Transverse colon (tissue), 4 donors: ENCODE data around the gene FAM168B. TPM values are rescaled to one million over a fixed set of nuclear protein-coding genes. Genes with fewer than 3 reads are reported as not detected.

ENCODE experiments used
- DNase-seq: peaks from one replicate; pipeline ENCODE4 v3.0.0-alpha.2; 2019
- H3K27ac ChIP-seq, 4 donors: fragments of 200-600 bp; sonication (generic); 2 replicates each; pipeline ENCODE4 v1.5.1; 2016 to 2018; ENCODE audit warnings: inconsistent platforms in 4 of 4
- H3K27me3 ChIP-seq: fragments of 200-600 bp; sonication (generic); 2 replicates; pipeline ENCODE4 v1.5.1; 2017; ENCODE audit warnings: inconsistent platforms
- H3K36me3 ChIP-seq, 4 donors: fragments of 200-600 bp; sonication (generic); 2 replicates each; pipeline ENCODE4 v1.5.1; 2017 to 2019; ENCODE audit warnings: inconsistent platforms in 4 of 4
- H3K4me1 ChIP-seq, 4 donors: fragments of 200-600 bp; sonication (generic); 2 replicates each; pipeline ENCODE4 v1.5.1; 2017 to 2020; ENCODE audit warnings: inconsistent platforms in 4 of 4
- H3K4me3 ChIP-seq, 4 donors: fragments of 200-600 bp; sonication (generic); 1 replicate in 1 of 4; 2 replicates in 3 of 4; pipeline versions ENCODE4 v1.5.1 to v1.6.1; 2017 to 2019; ENCODE audit warnings: inconsistent platforms in 4 of 4
- H3K9me3 ChIP-seq, 2 donors: fragments of 200-600 bp; sonication (generic); 2 replicates each; pipeline ENCODE4 v1.5.1; 2017 to 2019; ENCODE audit warnings: inconsistent platforms in 2 of 2
- CTCF ChIP-seq, 5 experiments: fragments of 200-600 bp in 3 of 5; fragments of 450-650 bp in 2 of 5; sonication (generic) in 3 of 5; IDR thresholded peaks; 1 replicate in 2 of 5; 2 replicates in 3 of 5; pipeline ENCODE4 v1.5.1; 2016 to 2017; ENCODE audit warnings: antibody characterized with exemption in 5 of 5, inconsistent platforms in 3 of 5, mild to moderate bottlenecking in 2 of 5, moderate library complexity in 1 of 5
- EP300 ChIP-seq: sonication (generic); formaldehyde crosslinking; IDR thresholded peaks from one replicate; pipeline ENCODE4 v1.6.1; 2017; ENCODE audit warnings: antibody characterized with exemption, low read depth
- POLR2A ChIP-seq: fragments of 450-650 bp; IDR thresholded peaks from one replicate; pipeline ENCODE4 v1.6.1; 2016; ENCODE audit warnings: antibody characterized with exemption, mild to moderate bottlenecking, moderate library complexity
- POLR2AphosphoS5 ChIP-seq, 3 donors: sonication (generic); formaldehyde crosslinking; IDR thresholded peaks; one replicate each; pipeline ENCODE4 v1.6.1; 2016; ENCODE audit warnings: antibody characterized with exemption in 3 of 3
- WGBS, 2 donors: methylation state at CpG; one replicate each; pipeline ENCODE4 v1.1.5; 2018; ENCODE audit warnings: low coverage in 1 of 2; 5-methylcytosine and 5-hydroxymethylcytosine counted together
- in situ Hi-C, 4 donors: fragments of 200-750 bp; cut with MboI; loops; one replicate each; pipeline versions ENCODE4 v1.15.0 to v1.15.1; 2017; ENCODE audit warnings: low sequenced_read_pairs in 3 of 4, low pct_ligation_motif_present in 1 of 4, low pct_unique_long_range_greater_than_20kb in 1 of 4
- intact Hi-C: fragments of 100-400 bp; cut with DNase I; formaldehyde crosslinking; loops from one replicate; pipeline ENCODE4 v1.15.1; 2023; ENCODE audit warnings: low total_unique reads
- total RNA-seq, 4 donors: library from RNA; depleted of rRNA; stranded (reverse); fragments of >200 nt; gene quantifications; one replicate each; pipeline ENCODE4 v1.1.0, GENCODE V29; 2016

Gene FAM168B
- total RNA-seq, 4 donors from 2014 or later: 31.6 to 124 (median 110) TPM

- Histone ChIP-seq H3K4me3 (no peak overlapping the region), H3K36me3 (no peaks in the 10 kb centered on the region), H3K4me1 (no peaks in the 10 kb centered on the region), H3K27ac (no peak overlapping the region), H3K27me3 (peaks cover 11% of the 10 kb centered on the region), H3K9me3 (no peaks in the 10 kb centered on the region)
- intact Hi-C loops: no loop called here
- TF ChIP-seq EP300 (no peak), POLR2AphosphoS5 (IDR thresholded peaks at IDR 0.05) (no peak), CTCF (IDR thresholded peaks at IDR 0.05) (no peak), POLR2A (no peak)
- WGBS, 2 donors: 47 to 56% methylated on average over 3 to 7 of the region's 7 CpGs
- no peak for DNase-seq
- in situ Hi-C loops: no loop called here
These were observed 81.8 kb downstream of the FAM168B start for GRCh38 chr2:131011486-131011885.

- TF ChIP-seq EP300: no peak
- no peak for TF ChIP-seq CTCF (IDR thresholded peaks at IDR 0.05)
- TF ChIP-seq POLR2A: no peak
- no peak for TF ChIP-seq POLR2AphosphoS5 (IDR thresholded peaks at IDR 0.05)
- in situ Hi-C loops (no loop called here), intact Hi-C loops (no loop called here)
- WGBS, 2 donors: 67 to 90% methylated on average over 1 to 4 of the region's 4 CpGs
- Histone ChIP-seq H3K4me3 (no peak overlapping the region), H3K36me3 (no peaks in the 10 kb centered on the region), H3K9me3 (no peaks in the 10 kb centered on the region), H3K27me3 (peaks cover 11% of the 10 kb centered on the region), H3K4me1 (no peaks in the 10 kb centered on the region), H3K27ac (no peak overlapping the region)
- DNase-seq: no peak
These were observed 82.7 kb downstream of the FAM168B start for GRCh38 chr2:131010566-131010965.

GRCh38 chr2:131009713-131010475 lies 83.4 kb downstream of the FAM168B start:
- H3K9me3 ChIP-seq: no peaks in the 10 kb centered on the region
- H3K27me3 ChIP-seq: peaks cover 11% of the 10 kb centered on the region
- 58 to 68% methylated on average over 5 to 6 of the region's 6 CpGs for WGBS, 2 donors

GRCh38 chr2:131008967-131009366 lies 84.3 kb downstream of the FAM168B start:
- H3K36me3 ChIP-seq: no peaks in the 10 kb centered on the region
- intact Hi-C loops: no loop called here
- H3K9me3 ChIP-seq: no peaks in the 10 kb centered on the region
- no peak overlapping the region for H3K27ac ChIP-seq
- no peak for TF ChIP-seq CTCF (IDR thresholded peaks at IDR 0.05)
- no peak for TF ChIP-seq POLR2AphosphoS5 (IDR thresholded peaks at IDR 0.05)
- no peak for TF ChIP-seq POLR2A
- WGBS, 2 donors: 86 to 88% methylated on average over 1 of the region's 1 CpG
- no peak overlapping the region for H3K4me3 ChIP-seq
- in situ Hi-C loops: no loop called here
- no peak for DNase-seq
- peaks cover 11% of the 10 kb centered on the region for H3K27me3 ChIP-seq
- H3K4me1 ChIP-seq: no peaks in the 10 kb centered on the region

More at GRCh38 chr2:131009713-131010475, 83.4 kb downstream of the FAM168B start:
- H3K4me1 ChIP-seq: no peaks in the 10 kb centered on the region
- in situ Hi-C loops: no loop called here
- H3K4me3 ChIP-seq: no peak overlapping the region
- no peaks in the 10 kb centered on the region for H3K36me3 ChIP-seq
- DNase-seq: no peak
- no peak overlapping the region for H3K27ac ChIP-seq
- intact Hi-C loops: no loop called here
- TF ChIP-seq POLR2AphosphoS5 (IDR thresholded peaks at IDR 0.05) (no peak), CTCF (IDR thresholded peaks at IDR 0.05) (no peak), EP300 (no peak), POLR2A (no peak)
